ENCODE measurements around the gene ACMSD.

DNA sequence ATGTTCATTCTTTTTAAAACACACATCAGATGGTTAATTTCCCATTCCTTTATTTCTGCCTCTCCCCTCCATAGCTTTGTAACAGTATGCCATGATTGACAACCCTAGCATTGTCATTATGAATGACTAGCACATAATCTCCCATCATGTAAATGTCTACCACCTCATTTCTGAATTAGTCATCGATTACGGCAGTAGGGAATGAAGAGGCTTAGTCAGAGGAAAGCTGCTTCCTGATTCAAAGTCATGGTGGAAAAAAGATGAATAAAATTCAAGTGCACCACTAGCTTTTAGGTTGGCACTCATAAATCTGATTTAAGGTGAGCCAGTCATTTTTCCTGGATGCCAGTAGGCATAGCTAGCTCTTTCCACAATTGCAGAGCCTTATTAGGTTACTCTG is 19.1 kb upstream of the ACMSD start:
- no peak for TF ChIP-seq POLR2A (IDR thresholded peaks at IDR 0.05)
- TF ChIP-seq, protein P1, sequence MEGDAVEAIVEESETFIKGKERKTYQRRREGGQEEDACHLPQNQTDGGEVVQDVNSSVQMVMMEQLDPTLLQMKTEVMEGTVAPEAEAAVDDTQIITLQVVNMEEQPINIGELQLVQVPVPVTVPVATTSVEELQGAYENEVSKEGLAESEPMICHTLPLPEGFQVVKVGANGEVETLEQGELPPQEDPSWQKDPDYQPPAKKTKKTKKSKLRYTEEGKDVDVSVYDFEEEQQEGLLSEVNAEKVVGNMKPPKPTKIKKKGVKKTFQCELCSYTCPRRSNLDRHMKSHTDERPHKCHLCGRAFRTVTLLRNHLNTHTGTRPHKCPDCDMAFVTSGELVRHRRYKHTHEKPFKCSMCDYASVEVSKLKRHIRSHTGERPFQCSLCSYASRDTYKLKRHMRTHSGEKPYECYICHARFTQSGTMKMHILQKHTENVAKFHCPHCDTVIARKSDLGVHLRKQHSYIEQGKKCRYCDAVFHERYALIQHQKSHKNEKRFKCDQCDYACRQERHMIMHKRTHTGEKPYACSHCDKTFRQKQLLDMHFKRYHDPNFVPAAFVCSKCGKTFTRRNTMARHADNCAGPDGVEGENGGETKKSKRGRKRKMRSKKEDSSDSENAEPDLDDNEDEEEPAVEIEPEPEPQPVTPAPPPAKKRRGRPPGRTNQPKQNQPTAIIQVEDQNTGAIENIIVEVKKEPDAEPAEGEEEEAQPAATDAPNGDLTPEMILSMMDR (IDR thresholded peaks at IDR 0.05) = no peak

Measured in lower leg skin (tissue), 3 donors.